ENCODE data around the gene N4BP2L2.
"Not testable (repeated sequence)": the region's sequence is repeated elsewhere in the genome, so short reads cannot be mapped to it uniquely, and the experiment has no call there.

- not testable (repeated sequence) for TF ChIP-seq CTCF (conservative IDR thresholded peaks at IDR 0.05); ZFX (IDR thresholded peaks at IDR 0.05)
Observed at GRCh38 chr13:32575687-32576086, 37.1 kb upstream of the N4BP2L2 start.
